HEK293 (cell line): Measurements from ENCODE around the gene NCOR2.
A peak's percentile ranks its signal among the peaks of the same experiment; 100 is the strongest.

Experiments
- CTCF ChIA-PET: fragments of 350-600 bp; formaldehyde crosslinking; extraction: SDS; loops from one replicate; lab custom pipeline; 2021; ENCODE audit warnings: antibody characterized with exemption; lab: Yijun Ruan, JAX
- POLR2A ChIA-PET: fragments of 300-600 bp; formaldehyde crosslinking; extraction: SDS; loops from one replicate; lab custom pipeline; 2020; ENCODE audit warnings: antibody characterized with exemption, inconsistent platforms; lab: Yijun Ruan, JAX
- H3K27ac ChIP-seq: fragments of 200-500 bp; sonication (Bioruptor generic); 2 replicates; pipeline ENCODE4 v1.5.1; 2014; ENCODE audit warnings: low read depth, low read length, control low read depth, inconsistent platforms; ENCODE audit errors: extremely low read depth
- H3K36me3 ChIP-seq, 2 experiments: fragments of 200-500 bp in 1 of 2; sonication (Bioruptor generic) in 1 of 2; 1 replicate in 1 of 2; 2 replicates in 1 of 2; pipeline ENCODE4 v1.5.1; 2014 to 2017; ENCODE audit warnings: inconsistent platforms in 2 of 2, low read length in 2 of 2; ENCODE audit not compliant: control insufficient read depth in 2 of 2, insufficient read depth in 1 of 2
- H3K4me1 ChIP-seq: fragments of 200-500 bp; sonication (Bioruptor generic); 2 replicates; pipeline ENCODE4 v1.5.1; 2014; ENCODE audit warnings: mild to moderate bottlenecking, low read length, inconsistent platforms; ENCODE audit not compliant: control insufficient read depth, insufficient read depth
- H3K4me3 ChIP-seq: 2 replicates; pipeline ENCODE4 v1.5.1; 2011; ENCODE audit warnings: low read depth, mild to moderate bottlenecking, control low read depth, low read length, moderate library complexity
- H3K9me3 ChIP-seq: fragments of 200-500 bp; sonication (Bioruptor generic); 2 replicates; pipeline ENCODE4 v1.5.1; 2014; ENCODE audit warnings: low read depth, low read length, inconsistent platforms; ENCODE audit not compliant: control insufficient read depth, insufficient read depth
- IKZF3 ChIP-seq: fragments of 450-650 bp; IDR thresholded peaks from 2 replicates; pipeline ENCODE4 v1.5.0; 2018; ENCODE audit warnings: missing biosample characterization, mild to moderate bottlenecking, missing genetic modification characterization, moderate library complexity
- MEIS1 ChIP-seq: sonication (generic); formaldehyde crosslinking; IDR thresholded peaks from 2 replicates; pipeline ENCODE4 v1.8.1; 2022; ENCODE audit warnings: missing genetic modification reagents, mild to moderate bottlenecking, borderline replicate concordance
- OSR2 ChIP-seq: fragments of 450-650 bp; formaldehyde crosslinking; IDR thresholded peaks from 2 replicates; pipeline ENCODE4 v1.5.1; 2016; ENCODE audit warnings: missing biosample characterization, missing genetic modification characterization
- ZBTB21 ChIP-seq: fragments of 450-650 bp; formaldehyde crosslinking; IDR thresholded peaks from 2 replicates; pipeline ENCODE4 v1.5.1; 2017; ENCODE audit warnings: missing biosample characterization, missing genetic modification characterization
- ZBTB26 ChIP-seq: fragments of 450-650 bp; formaldehyde crosslinking; optimal IDR thresholded peaks from 2 replicates; pipeline ENCODE3; 2016; ENCODE audit warnings: missing biosample characterization, mild to moderate bottlenecking, missing genetic modification characterization
- ZFHX2 ChIP-seq: fragments of 450-650 bp; formaldehyde crosslinking; conservative IDR thresholded peaks from 2 replicates; pipeline ENCODE4 v1.5.1; 2016; ENCODE audit warnings: missing biosample characterization, missing genetic modification characterization
- ZFP37 ChIP-seq: fragments of 450-650 bp; formaldehyde crosslinking; IDR thresholded peaks from 2 replicates; pipeline ENCODE4 v1.5.1; 2016; ENCODE audit warnings: missing biosample characterization, missing genetic modification characterization
- ZNF223 ChIP-seq: fragments of 450-650 bp; formaldehyde crosslinking; IDR thresholded peaks from 2 replicates; pipeline ENCODE4 v1.5.1; 2016; ENCODE audit warnings: missing biosample characterization, missing genetic modification characterization
- ZNF354C ChIP-seq: fragments of 450-650 bp; formaldehyde crosslinking; IDR thresholded peaks from 2 replicates; pipeline ENCODE4 v1.5.1; 2016; ENCODE audit warnings: missing biosample characterization, missing genetic modification characterization, low read depth, borderline replicate concordance
- ZNF37A ChIP-seq: fragments of 450-650 bp; IDR thresholded peaks from 2 replicates; pipeline ENCODE4 v1.5.1; 2018; ENCODE audit warnings: missing biosample characterization, missing genetic modification characterization
- ZNF391 ChIP-seq: fragments of 450-650 bp; formaldehyde crosslinking; IDR thresholded peaks from 2 replicates; pipeline ENCODE4 v1.5.1; 2016; ENCODE audit warnings: low read depth, missing biosample characterization, missing genetic modification characterization, borderline replicate concordance
- ZNF404 ChIP-seq: fragments of 450-650 bp; formaldehyde crosslinking; IDR thresholded peaks from 2 replicates; pipeline ENCODE4 v1.5.1; 2017; ENCODE audit warnings: missing biosample characterization, missing genetic modification characterization
- ZNF416 ChIP-seq: fragments of 450-650 bp; formaldehyde crosslinking; IDR thresholded peaks from 2 replicates; pipeline ENCODE4 v1.5.1; 2016; ENCODE audit warnings: missing biosample characterization, missing genetic modification characterization
- ZNF48 ChIP-seq: fragments of 450-650 bp; formaldehyde crosslinking; IDR thresholded peaks from 2 replicates; pipeline ENCODE4 v1.5.1; 2016; ENCODE audit warnings: missing biosample characterization, missing genetic modification characterization
- ZNF561 ChIP-seq: fragments of 450-650 bp; IDR thresholded peaks from 2 replicates; pipeline ENCODE4 v1.5.1; 2018; ENCODE audit warnings: missing biosample characterization, missing genetic modification characterization, borderline replicate concordance
- ZNF610 ChIP-seq: fragments of 450-650 bp; formaldehyde crosslinking; IDR thresholded peaks from 2 replicates; pipeline ENCODE4 v1.5.1; 2016; ENCODE audit warnings: missing biosample characterization, missing genetic modification characterization, borderline replicate concordance
- ZNF639 ChIP-seq: fragments of 450-650 bp; formaldehyde crosslinking; IDR thresholded peaks from 2 replicates; pipeline ENCODE4 v1.5.1; 2016; ENCODE audit warnings: missing biosample characterization, missing genetic modification characterization
- ZNF645 ChIP-seq: fragments of 450-650 bp; formaldehyde crosslinking; IDR thresholded peaks from 2 replicates; pipeline ENCODE4; 2016; ENCODE audit warnings: missing biosample characterization, missing genetic modification characterization
- ZNF660 ChIP-seq: fragments of 450-650 bp; IDR thresholded peaks from 2 replicates; pipeline ENCODE4 v1.5.1; 2018; ENCODE audit warnings: missing biosample characterization, mild to moderate bottlenecking, missing genetic modification characterization
- ZNF704 ChIP-seq: fragments of 450-650 bp; formaldehyde crosslinking; IDR thresholded peaks from 2 replicates; pipeline ENCODE4 v1.5.1; 2016; ENCODE audit warnings: missing biosample characterization, missing genetic modification characterization
- ZNF768 ChIP-seq: fragments of 450-650 bp; formaldehyde crosslinking; IDR thresholded peaks from 2 replicates; pipeline ENCODE4 v1.5.1; 2018; ENCODE audit warnings: missing biosample characterization, mild to moderate bottlenecking, missing genetic modification characterization
- ZNF777 ChIP-seq: fragments of 450-650 bp; formaldehyde crosslinking; IDR thresholded peaks from 2 replicates; pipeline ENCODE4 v1.5.1; 2017; ENCODE audit warnings: missing biosample characterization, missing genetic modification characterization, borderline replicate concordance
- ZNF791 ChIP-seq: fragments of 450-650 bp; formaldehyde crosslinking; IDR thresholded peaks from 2 replicates; pipeline ENCODE4 v1.5.1; 2016; ENCODE audit warnings: missing biosample characterization, missing genetic modification characterization
- ZNF830 ChIP-seq: fragments of 450-650 bp; IDR thresholded peaks from 2 replicates; pipeline ENCODE4 v1.5.0; 2018; ENCODE audit warnings: missing biosample characterization, missing genetic modification characterization, low read depth, mild to moderate bottlenecking, moderate library complexity
- ZSCAN30 ChIP-seq: fragments of 450-650 bp; IDR thresholded peaks from 2 replicates; pipeline ENCODE4 v1.5.1; 2018; ENCODE audit warnings: missing biosample characterization, mild to moderate bottlenecking, missing genetic modification characterization, moderate library complexity
- TF ChIP-seq, protein P1 (sequence below): fragments of 450-650 bp; formaldehyde crosslinking; IDR thresholded peaks from 2 replicates; pipeline ENCODE4 v1.5.1; 2017; ENCODE audit warnings: missing biosample characterization, mild to moderate bottlenecking, missing genetic modification characterization, moderate library complexity
- TF ChIP-seq, protein P2 (sequence below): fragments of 450-650 bp; formaldehyde crosslinking; IDR thresholded peaks from 2 replicates; pipeline ENCODE4 v1.5.1; 2016; ENCODE audit warnings: missing biosample characterization, missing genetic modification characterization

The NCOR2 gene

DNA sequence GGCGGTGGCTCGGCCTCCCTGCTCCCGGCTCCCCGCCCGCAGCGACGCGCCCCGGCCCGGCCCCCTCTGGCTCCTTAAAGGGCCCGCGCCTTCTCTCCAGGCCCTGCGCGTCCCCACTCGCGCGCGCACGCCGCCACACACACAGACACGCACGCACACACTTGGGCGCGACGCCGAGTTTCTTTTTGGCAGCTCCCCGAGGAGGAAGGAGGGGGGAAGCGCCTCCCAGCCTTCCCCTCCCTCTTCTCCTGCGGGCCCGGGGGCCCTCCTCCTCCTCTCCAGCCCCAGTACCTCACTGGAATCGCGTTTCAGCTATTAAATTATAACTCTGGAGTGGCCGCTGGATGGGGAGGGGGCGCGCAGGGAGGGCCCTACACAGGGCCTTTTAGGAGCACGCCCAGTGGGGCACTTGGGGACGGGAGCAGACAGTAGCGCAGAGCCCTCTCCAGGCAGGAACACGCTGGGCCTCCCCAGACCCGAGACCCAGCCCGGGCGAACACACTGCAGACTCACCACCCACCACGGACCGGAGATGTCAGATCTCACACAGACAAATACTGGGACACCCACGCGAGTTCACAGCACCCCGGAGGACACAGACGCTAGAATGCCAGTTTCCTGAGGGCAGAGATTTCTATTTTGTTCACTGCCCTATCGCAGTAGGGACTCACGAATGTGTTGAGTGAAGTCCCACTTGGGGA lies 411 bp upstream of the NCOR2 start (continued):
- TF ChIP-seq ZNF223 (tag by site-specific recombination) (no peak), MEIS1 (no peak), ZNF404 (tag by site-specific recombination) (no peak), ZNF660 (peak; percentile 16; the same call in 1 of the 2 replicates), IKZF3 (tag by site-specific recombination) (peak; percentile 92), ZNF610 (tag by site-specific recombination) (no peak), ZSCAN30 (tag by site-specific recombination) (peak; percentile 98), ZNF791 (tag by site-specific recombination) (no peak), ZNF561 (tag by site-specific recombination) (peak; percentile 57; the same call in 1 of the 2 replicates), OSR2 (peak; percentile 94), ZNF48 (tag by site-specific recombination) (no peak)
- TF ChIP-seq, protein P1, sequence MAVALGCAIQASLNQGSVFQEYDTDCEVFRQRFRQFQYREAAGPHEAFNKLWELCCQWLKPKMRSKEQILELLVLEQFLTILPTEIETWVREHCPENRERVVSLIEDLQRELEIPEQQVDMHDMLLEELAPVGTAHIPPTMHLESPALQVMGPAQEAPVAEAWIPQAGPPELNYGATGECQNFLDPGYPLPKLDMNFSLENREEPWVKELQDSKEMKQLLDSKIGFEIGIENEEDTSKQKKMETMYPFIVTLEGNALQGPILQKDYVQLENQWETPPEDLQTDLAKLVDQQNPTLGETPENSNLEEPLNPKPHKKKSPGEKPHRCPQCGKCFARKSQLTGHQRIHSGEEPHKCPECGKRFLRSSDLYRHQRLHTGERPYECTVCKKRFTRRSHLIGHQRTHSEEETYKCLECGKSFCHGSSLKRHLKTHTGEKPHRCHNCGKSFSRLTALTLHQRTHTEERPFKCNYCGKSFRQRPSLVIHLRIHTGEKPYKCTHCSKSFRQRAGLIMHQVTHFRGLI (tag by site-specific recombination), result no peak
- TF ChIP-seq, all 188 proteins: peak for 42

DNA sequence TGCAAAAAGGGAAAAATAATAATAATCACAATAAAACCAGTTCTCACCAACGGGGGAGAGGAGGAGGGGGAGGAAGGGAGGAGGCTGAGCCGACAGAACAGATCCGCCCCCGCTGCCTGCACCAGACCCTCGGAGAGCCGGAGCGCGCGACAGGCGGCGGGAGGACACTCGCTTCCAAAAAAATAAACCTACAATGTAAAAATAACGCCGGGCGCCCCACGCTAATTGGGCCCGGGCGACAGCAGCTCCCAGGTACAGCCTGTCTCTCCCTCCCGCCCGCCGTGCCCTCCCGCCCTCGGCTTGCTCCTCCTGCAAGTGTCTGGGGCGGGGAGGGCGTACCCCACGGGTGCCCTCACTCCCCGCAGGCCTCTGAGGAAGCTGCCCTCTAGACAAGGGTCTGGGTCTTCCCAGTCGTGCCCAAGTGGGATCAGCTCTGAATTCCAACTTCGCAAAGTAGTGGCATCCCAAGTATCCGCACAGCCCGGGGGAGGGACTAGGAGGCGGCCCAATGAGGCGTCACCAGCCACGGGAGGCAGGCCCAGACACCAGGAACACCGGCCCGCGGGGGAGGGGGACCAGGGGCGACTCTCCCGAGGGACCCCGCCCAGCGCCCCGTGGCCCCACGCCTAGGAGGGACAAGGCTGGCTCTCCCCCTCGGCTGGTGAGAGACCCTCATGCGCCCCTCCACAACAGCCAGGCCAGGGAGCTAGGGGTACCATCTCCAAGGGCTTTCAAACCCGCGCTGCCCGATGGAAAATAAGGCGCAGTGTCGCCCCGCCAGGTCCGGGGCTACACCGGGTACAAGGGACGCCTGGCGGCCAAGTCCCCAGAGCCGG lies 1.0 kb downstream of the NCOR2 start:
- ChIA-PET CTCF (interaction anchor here (0.6 to 1.3 kb wide), 4 partner anchors 11 to 200 kb away, joined by 3 to 4 read pairs (median 4); no protein-coding TSS in a partner anchor), POLR2A (interaction anchor here (0.5 to 3.0 kb wide), 5 partner anchors 14 to 497 kb away, joined by 3 to 10 read pairs (median 5); no protein-coding TSS in a partner anchor)
- Histone ChIP-seq H3K4me3 (peak overlapping the region; percentile 60), H3K4me1 (peaks cover 5% of the 10 kb centered on the region), H3K9me3 (no peaks in the 10 kb centered on the region), H3K27ac (peak overlapping the region; percentile 99), H3K36me3 (no peaks in the 10 kb centered on the region)
- TF ChIP-seq ZNF37A (tag by site-specific recombination), result no peak
- TF ChIP-seq ZNF830 (tag by site-specific recombination), result no peak
- TF ChIP-seq IKZF3 (tag by site-specific recombination), result peak; percentile 85
- TF ChIP-seq ZNF391, result no peak
- no peak for TF ChIP-seq ZNF768
- TF ChIP-seq ZFHX2 (tag by site-specific recombination), result peak; percentile 88
- TF ChIP-seq ZNF404 (tag by site-specific recombination), result no peak
- no peak for TF ChIP-seq ZNF704
- TF ChIP-seq ZNF645, result no peak
- TF ChIP-seq ZNF354C, result no peak
- no peak for TF ChIP-seq ZBTB21 (tag by site-specific recombination)
- TF ChIP-seq ZNF777 (tag by site-specific recombination), result no peak
- peak; percentile 68 for TF ChIP-seq ZBTB26 (tag by site-specific recombination)
- 0 out of 2 replicates have a peak, but pooled peaks have one; percentile 58 for TF ChIP-seq ZFP37 (tag by site-specific recombination)
- TF ChIP-seq, protein P2, sequence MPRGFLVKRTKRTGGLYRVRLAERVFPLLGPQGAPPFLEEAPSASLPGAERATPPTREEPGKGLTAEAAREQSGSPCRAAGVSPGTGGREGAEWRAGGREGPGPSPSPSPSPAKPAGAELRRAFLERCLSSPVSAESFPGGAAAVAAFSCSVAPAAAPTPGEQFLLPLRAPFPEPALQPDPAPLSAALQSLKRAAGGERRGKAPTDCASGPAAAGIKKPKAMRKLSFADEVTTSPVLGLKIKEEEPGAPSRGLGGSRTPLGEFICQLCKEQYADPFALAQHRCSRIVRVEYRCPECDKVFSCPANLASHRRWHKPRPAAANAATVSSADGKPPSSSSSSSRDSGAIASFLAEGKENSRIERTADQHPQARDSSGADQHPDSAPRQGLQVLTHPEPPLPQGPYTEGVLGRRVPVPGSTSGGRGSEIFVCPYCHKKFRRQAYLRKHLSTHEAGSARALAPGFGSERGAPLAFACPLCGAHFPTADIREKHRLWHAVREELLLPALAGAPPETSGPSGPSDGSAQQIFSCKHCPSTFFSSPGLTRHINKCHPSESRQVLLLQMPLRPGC (tag by site-specific recombination), result no peak
- TF ChIP-seq ZNF416 (tag by site-specific recombination), result no peak
- TF ChIP-seq ZNF639 (tag by site-specific recombination), result no peak
